Uterus (tissue), 4 donors: ENCODE data around the gene SLC6A17. TPM values are rescaled to one million over a fixed set of nuclear protein-coding genes. Genes with fewer than 3 reads are reported as not detected.

ENCODE experiments used
- DNase-seq, 2 donors: peaks; one replicate each; pipeline ENCODE4 v3.0.0-alpha.2; 2019 to 2020
- H3K27ac ChIP-seq, 2 donors: fragments of 200-600 bp; sonication (generic); 1 replicate in 1 of 2; 2 replicates in 1 of 2; pipeline ENCODE4 v1.5.1; 2016 to 2018
- H3K27me3 ChIP-seq, 2 donors: fragments of 200-600 bp; sonication (generic); one replicate each; pipeline ENCODE4 v1.5.1; 2018 to 2019; ENCODE audit warnings: control low read depth in 1 of 2
- H3K36me3 ChIP-seq, 2 donors: fragments of 200-600 bp; sonication (generic); one replicate each; pipeline ENCODE4 v1.5.1; 2019; ENCODE audit warnings: control low read depth in 1 of 2
- H3K4me1 ChIP-seq, 2 donors: fragments of 200-600 bp; sonication (generic); one replicate each; pipeline ENCODE4 v1.5.1; 2018 to 2019; ENCODE audit warnings: control low read depth in 1 of 2
- H3K4me3 ChIP-seq, 2 donors: fragments of 200-600 bp; sonication (generic); 1 replicate in 1 of 2; 2 replicates in 1 of 2; pipeline ENCODE4 v1.5.1; 2018 to 2019; ENCODE audit warnings: mild to moderate bottlenecking in 1 of 2
- H3K9me3 ChIP-seq, 2 donors: fragments of 200-600 bp; sonication (generic); one replicate each; pipeline ENCODE4 v1.5.1; 2019; ENCODE audit warnings: control low read depth in 1 of 2
- CTCF ChIP-seq, 4 experiments: fragments of 200-600 bp in 2 of 4; fragments of 450-650 bp in 2 of 4; sonication (generic) in 2 of 4; IDR thresholded peaks; one replicate each; pipeline ENCODE4 v1.5.1; 2016 to 2019; ENCODE audit warnings: antibody characterized with exemption in 4 of 4, mild to moderate bottlenecking in 2 of 4, moderate library complexity in 1 of 4
- POLR2A ChIP-seq, 2 donors: fragments of 450-650 bp; IDR thresholded peaks; one replicate each; pipeline ENCODE4 v1.6.1; 2016; ENCODE audit warnings: antibody characterized with exemption in 2 of 2, mild to moderate bottlenecking in 1 of 2, moderate library complexity in 1 of 2
- intact Hi-C: fragments of 100-400 bp; cut with DNase I; formaldehyde crosslinking; loops from one replicate; pipeline ENCODE4 v1.15.1; 2023; ENCODE audit warnings: low total_unique reads
- total RNA-seq, 4 donors: library from RNA; depleted of rRNA in 3 of 4; stranded (reverse); fragments of >200 nt in 3 of 4; gene quantifications; one replicate each; pipeline versions ENCODE4 v1.1.0 to v1.2.4, GENCODE V29; 2014 to 2023
- donor health status: DM: yes; HTN: yes; CAD: no.

Gene SLC6A17
- total RNA-seq, 4 donors from 2014 or later = 0.07 to 0.15 TPM; not detected in 2

- no peaks in the 10 kb centered on the region for H3K36me3 ChIP-seq
- no peak overlapping the region for H3K4me3 ChIP-seq
- intact Hi-C loops = no loop called here
- H3K9me3 ChIP-seq = no peaks in the 10 kb centered on the region
- no peaks in the 10 kb centered on the region for H3K27me3 ChIP-seq
- no peak for DNase-seq
- TF ChIP-seq CTCF (IDR thresholded peaks at IDR 0.05) (no peak), POLR2A (IDR thresholded peaks at IDR 0.05) (no peak)
- H3K27ac ChIP-seq = no peak overlapping the region
- H3K4me1 ChIP-seq = peaks cover 0 to 8% of the 10 kb centered on the region in 2 donors
Observed at GRCh38 chr1:110213143-110213540, 62.8 kb downstream of the SLC6A17 start.

- TF ChIP-seq POLR2A (IDR thresholded peaks at IDR 0.05) = no peak
- no peak for TF ChIP-seq CTCF (IDR thresholded peaks at IDR 0.05)
- Histone ChIP-seq H3K27me3 (no peaks in the 10 kb centered on the region), H3K9me3 (no peaks in the 10 kb centered on the region), H3K4me3 (no peak overlapping the region), H3K36me3 (no peaks in the 10 kb centered on the region), H3K27ac (no peak overlapping the region), H3K4me1 (peaks cover 0 to 8% of the 10 kb centered on the region in 2 donors)
- intact Hi-C loops = no loop called here
- DNase-seq = no peak
Observed at GRCh38 chr1:110214454-110215404, 64.4 kb downstream of the SLC6A17 start.

- H3K4me1 ChIP-seq = peaks cover 0 to 8% of the 10 kb centered on the region in 2 donors
- intact Hi-C loops = no loop called here
- TF ChIP-seq POLR2A (IDR thresholded peaks at IDR 0.05) = no peak
- H3K4me3 ChIP-seq = no peak overlapping the region
- H3K9me3 ChIP-seq = no peaks in the 10 kb centered on the region
- DNase-seq = no peak
- H3K27ac ChIP-seq = no peak overlapping the region
- H3K36me3 ChIP-seq = no peaks in the 10 kb centered on the region
- H3K27me3 ChIP-seq = no peaks in the 10 kb centered on the region
Observed at GRCh38 chr1:110215621-110216515, 65.6 kb downstream of the SLC6A17 start.

GRCh38 chr1:110216844-110217444, 66.7 kb downstream of the SLC6A17 start:
- intact Hi-C loops = no loop called here
- DNase-seq = no peak
- TF ChIP-seq POLR2A (IDR thresholded peaks at IDR 0.05) = no peak
- TF ChIP-seq CTCF (IDR thresholded peaks at IDR 0.05) = no peak

GRCh38 chr1:110218137-110218536, 67.8 kb downstream of the SLC6A17 start:
- Histone ChIP-seq H3K27me3 (no peaks in the 10 kb centered on the region), H3K4me1 (no peaks in the 10 kb centered on the region), H3K4me3 (no peak overlapping the region), H3K27ac (no peak overlapping the region), H3K9me3 (no peaks in the 10 kb centered on the region), H3K36me3 (no peaks in the 10 kb centered on the region)
- TF ChIP-seq CTCF (IDR thresholded peaks at IDR 0.05) (no peak), POLR2A (IDR thresholded peaks at IDR 0.05) (no peak)
- no peak for DNase-seq
- intact Hi-C loops = no loop called here

More at GRCh38 chr1:110216844-110217444, 66.7 kb downstream of the SLC6A17 start:
- Histone ChIP-seq H3K36me3 (no peaks in the 10 kb centered on the region), H3K27me3 (no peaks in the 10 kb centered on the region), H3K4me1 (peaks cover 0 to 4% of the 10 kb centered on the region in 2 donors), H3K27ac (no peak overlapping the region), H3K4me3 (no peak overlapping the region), H3K9me3 (no peaks in the 10 kb centered on the region)
